Right renal cortex interstitium (tissue), 3 donors: ENCODE measurements around the gene STAC. TPM values are rescaled to one million over a fixed set of nuclear protein-coding genes. Genes with fewer than 3 reads are reported as not detected.

Experiments
- DNase-seq, 3 donors: peaks; one replicate each; pipeline ENCODE4 v3.0.0-alpha.2; 2013; ENCODE audit warnings: low read depth in 3 of 3, low spot score in 2 of 3
- polyA plus RNA-seq, 3 donors: library from polyadenylated mRNA; unstranded; fragments of 120-200 nt; gene quantifications; one replicate each; pipeline ENCODE4 v1.2.1, GENCODE V29; 2013; ENCODE audit not compliant: insufficient read length in 3 of 3

Gene STAC
- polyA plus RNA-seq, 3 donors, result 6.6 to 13.9 (median 11.6) TPM

DNA sequence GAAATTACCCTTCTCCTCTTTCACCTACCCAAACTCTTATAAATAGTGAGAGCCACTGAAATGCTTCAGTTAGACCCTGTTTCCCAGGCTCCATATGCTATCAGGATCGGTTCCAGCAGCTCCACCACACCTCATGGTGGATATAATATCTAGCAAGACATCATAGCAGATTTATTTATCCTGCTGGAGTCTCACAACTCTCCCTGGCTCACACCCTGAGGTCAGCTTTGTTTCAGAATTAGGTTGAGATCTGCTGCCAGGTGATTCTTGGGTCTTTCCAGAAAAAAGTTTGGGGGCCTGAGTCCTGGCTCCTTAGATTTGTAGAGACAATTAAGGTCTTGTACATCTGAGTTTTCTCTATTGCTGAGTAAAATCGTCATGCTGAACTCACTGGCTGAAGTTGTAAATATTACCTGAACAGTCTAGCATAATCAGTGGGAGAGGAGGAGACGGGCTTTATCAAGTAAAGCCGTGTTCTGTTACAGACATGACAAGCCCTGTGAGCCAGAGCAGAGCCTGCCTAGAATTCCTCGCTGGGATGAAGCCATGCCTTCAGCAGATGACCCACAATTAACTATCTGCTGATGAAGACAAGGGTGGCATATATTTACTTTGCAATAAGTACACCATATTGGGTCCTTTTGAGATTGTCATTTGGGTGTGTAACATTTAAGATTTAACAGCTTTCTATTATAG is 131.6 kb downstream of the STAC start:
- DNase-seq, result no peak

DNA sequence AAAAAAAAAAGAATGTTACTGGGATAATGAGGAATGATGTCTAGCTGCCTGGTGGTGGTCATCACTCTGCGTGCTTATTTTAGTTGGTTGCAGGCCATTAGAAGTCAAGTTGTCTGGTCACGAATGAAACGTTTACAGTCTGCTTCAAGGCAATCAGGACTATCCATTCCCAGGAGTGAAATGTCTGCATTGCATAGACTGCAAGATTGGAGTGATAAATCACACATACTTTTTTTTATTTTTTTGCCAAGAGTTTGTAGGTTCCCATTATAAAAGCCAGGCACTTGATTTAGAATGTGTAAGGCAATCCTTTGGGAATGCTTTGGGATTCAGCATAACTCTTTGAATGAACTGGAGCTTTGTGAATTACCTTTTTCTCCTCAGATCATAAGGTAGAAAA is 132.3 kb downstream of the STAC start:
- DNase-seq, result no peak

DNA sequence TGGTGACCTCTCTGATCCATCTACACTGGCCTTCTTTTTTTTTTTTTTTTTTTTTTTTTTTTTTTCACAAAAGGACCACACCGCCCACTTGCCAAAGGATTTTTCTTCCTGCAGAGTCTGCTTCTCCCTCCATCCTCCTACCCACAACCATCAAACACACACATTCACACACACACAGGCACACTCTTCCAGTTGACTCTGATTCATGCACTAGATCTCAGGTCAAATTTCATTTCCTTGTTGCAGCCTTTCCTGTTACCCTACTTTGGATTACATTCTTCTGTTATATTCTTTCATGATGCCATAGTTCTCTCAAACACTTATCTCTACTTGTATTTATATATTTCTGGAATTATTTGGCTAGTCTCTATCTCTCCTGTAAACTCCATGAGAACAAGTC is 133.9 kb downstream of the STAC start:
- DNase-seq, result no peak

DNA sequence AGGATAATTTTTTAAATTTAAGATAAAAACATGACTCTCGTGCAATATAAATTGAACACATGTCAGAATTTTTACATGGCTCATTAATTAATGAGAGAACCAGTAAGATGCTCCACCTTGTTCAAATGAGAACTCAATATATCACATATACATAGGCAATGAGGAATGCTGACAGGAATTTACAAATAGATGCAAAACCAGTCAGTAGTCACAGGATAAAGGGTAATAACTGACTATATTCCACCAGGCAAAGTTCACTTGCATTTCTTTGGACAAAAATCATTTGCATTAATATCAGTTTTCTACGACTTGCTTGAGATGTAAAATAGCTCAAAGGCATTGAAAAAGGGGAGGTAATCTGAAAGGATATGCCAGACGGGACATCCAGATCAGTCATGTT is 139.4 kb downstream of the STAC start:
- DNase-seq, result no peak

DNA sequence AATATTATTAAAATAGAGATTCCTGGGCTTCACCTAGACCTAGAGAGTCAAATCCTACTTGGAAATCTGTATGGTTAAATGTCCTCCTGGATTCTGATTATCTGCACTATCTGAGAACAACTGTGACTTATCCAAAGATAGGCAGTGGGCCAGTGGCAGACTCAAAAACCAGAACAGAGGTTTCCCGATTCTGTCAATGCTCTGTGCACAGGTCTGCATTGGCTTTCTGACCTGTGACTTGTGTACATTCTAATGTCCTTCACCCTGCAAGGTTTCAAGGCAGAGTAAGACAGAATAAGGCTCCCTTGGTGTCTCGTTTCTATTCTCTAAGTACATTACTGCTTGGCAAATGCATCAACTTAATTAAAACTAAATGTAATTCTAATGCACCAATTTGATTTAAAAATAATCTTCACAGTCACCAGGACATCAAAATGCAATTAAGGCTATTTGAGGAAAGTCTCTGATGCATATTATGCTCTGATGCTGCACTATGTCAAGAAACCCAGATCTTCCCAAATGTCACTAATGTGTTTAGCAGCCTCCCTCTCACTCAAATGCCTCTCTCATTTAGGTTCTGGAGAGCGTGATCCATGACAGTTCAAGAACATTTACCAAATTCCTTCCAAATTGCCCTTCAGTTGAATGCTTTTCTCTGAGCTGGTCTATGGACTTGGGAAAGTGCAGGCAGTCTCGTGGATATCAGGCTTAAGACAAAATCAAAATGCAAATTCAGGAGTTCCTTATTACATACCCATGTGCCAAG is 140.1 kb downstream of the STAC start:
- DNase-seq, result no peak

DNA sequence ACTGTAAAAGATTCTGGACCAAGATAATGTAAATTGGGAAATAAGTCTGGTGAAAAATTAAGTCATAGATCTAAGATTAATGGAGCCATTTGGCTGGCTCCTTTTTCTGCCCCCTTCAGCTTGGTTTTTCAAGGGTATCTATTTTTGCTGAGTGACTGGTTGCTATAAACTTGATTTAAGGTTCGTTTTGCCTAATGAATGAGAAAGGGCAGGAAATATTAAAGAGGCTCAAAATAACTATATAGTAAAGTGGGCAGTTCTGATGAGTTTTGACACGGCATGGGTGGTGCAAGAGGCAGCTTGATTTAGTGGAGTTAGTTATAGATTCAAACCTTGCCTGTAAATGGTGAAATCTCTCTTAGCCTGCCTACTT is 140.7 kb downstream of the STAC start:
- DNase-seq, result no peak

DNA sequence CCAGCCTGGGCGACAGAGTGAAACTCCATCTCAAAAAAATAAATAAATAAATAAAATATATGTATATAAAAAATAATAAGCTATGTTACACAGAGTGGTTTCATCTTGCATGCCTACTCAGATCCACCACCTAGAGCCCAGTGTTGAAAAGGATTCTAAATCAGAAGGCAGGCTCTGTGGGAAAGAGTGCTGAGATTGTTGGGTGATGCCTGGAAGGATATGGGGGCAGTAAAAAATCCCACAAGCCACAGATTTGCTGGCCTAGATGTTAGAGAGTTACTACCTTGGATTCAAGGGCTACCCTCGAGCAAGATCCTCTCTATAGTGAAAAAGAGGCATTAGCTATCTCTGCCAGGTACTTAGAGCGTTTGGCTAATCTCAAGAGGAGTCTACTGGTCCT is 144.3 kb downstream of the STAC start:
- DNase-seq, result no peak

DNA sequence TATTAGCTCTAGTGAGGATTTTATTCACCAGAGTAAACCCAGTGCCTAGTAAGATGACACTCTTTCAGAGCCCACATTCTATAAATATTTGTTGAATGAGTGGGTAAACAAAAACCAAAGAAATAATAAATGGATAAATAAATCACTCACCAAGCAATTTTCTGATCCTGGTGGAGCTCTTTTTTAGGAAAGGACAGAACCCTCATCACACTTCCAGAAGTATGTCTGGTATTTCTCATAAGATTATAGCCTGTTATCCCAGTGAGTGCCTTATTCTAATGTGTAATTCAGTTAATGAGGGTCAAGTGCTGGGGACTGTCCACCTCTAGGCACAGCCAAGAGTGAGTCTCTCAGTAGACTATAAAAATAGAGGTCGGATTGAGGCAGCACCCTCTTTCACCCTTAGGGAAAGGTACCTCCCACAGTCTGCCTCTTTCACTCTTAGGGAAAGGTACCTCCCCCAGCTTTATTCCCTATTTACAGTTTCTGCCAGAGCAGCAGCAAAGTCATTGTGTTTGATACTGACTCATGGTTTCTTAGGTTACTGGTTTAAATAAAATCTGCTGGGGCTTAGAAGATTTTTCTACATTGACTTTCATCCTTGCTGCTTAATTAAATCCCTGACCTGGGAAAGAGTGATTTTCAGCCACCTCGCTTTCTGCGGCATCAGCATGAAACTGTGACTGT is 145.0 kb downstream of the STAC start:
- no peak for DNase-seq

DNA sequence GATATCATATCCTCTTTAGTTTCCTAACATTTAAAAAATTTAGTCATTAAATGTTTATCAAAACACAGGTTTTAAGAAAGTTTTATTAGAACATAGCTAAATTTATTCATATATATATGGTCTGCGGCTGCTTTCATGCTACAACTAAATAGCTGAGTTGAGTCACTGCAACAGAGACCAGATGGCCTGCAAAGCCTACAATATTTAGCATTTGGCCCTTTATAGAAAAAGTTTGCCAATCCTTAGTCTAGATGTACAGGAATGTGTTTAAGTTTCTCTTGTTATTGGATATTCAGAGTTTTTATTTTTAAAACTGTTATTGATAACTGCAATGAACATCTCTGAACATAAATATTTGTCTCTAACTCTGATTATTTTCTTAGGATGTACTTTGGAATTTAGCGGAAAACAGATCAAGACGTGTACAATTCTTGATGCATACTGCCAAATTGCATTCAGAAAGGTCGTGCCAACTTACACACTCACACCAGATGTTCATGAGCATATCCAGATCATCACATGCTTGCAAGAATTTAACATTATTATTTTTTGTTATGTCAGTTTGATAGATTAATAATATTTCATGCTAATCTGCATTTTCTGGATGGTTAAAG is 157.9 kb downstream of the STAC start:
- no peak for DNase-seq

DNA sequence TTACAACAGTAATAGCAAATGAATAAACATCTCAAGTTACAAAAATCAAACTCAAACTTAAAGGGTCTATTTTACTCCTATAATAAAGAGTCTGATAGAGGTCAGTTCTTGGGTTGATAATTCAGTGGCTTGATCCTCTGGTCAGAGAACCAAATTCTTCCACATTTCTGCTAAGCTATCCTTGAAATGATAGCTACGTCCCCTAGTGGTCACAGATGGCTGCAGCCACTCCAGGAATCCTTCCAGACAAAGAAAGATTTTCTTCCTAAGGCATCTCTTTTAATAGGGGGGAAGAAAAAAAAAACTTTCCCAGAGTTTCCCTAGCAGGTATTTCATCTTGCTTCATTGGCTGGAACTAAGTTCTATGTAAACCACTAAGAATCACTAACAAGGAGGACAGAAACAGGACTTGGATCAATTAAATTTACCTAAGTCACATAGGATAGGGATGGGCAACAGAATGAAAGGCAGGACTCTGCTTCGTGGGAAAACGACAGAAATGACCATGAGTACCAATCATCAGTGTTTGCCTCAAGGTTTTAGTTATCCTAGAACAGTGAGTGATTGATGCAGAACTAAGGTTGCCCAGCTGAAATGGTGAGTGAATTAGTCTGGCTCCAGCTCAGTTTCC is 160.7 kb downstream of the STAC start:
- DNase-seq, result peak in 1 of 3 donors; percentile 25

DNA sequence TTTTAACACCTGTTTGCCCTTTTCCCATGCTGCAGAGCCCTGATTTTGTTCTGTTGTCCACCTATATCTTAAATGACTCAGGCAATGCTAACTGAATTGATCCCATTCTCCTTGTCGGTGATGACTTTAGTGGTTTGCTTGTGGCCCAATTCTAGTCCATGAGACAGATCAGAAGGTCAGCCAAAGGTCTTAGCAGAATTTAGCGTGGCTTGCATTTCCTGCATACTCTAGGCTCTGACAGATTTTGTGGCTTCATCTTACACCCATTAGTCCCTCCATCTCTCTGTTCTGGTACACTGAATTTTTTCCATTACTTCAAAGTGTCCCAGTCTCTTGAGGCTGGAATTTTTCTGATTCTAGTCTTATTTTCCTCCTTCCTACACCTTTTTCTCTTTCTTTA is 161.9 kb downstream of the STAC start:
- no peak for DNase-seq

DNA sequence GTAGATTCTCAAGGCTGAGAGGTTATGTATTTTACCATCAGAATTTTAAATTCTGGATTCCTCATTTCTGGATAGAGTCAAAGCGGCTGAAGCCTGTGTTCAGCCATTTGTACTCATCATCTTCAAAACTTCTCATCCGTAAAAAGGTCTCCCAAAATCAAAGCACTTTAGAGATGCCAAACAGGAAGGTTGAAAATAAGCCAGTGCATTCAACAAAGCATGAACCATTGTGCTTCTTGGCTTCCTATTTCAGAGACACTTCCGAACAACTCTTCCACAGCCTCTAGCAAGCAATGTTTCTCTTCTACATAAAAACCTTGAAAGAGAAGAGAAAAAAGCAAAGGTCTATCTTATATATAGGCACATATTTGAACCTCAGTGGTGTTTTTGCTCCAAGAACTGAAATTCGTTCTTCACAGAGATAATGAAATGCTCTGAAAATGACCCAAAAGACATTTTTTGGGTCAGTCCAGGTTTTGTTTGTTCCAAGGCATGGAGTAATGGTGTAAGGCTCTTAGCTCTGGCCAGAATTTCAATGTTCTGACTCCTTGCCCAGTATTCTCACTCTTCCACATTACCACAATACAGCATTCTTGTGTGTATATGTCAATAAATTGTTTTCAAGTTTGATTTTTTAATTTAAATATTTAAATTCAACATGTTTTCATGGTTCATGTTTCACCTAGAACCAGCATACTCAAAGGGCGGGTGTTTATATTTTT is 163.1 kb downstream of the STAC start:
- no peak for DNase-seq

DNA sequence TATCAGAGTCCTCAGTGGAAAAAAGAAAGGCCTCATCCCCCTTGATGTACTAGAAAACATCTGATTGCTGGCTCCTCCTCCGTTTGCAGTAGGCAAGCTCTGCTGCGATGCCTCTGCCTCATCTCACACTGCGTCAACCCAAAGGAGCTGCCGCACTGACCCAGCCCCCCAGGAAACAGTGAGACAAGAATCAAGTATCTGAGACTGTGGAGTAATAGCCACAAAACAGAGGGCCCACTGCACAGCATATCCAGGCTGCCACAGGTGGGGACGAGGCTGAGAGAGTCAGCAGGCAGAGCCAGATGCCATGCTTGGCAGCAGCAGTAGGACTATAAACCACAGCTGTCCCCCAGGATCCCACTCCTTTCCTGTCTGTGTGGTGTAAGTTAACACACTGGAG is 165.9 kb downstream of the STAC start:
- no peak for DNase-seq

DNA sequence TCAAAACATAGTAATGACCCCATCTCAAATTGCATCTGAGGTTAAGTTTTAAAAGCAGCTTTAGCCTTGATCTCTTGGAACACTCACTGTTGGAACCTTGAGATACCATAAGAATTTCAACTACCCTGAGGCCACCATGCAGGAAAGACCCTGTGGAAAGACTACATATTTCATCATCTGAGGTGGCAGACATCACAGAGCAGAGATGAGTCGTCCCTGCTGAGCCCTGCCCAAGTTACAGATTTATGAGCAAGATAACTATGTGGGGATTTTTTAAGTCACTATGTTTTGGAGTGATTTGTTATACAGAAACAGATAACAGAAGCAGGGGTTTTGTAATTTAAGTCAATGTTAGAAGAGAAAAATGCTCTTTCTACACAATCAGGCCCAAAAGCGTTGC is 168.4 kb downstream of the STAC start:
- no peak for DNase-seq

DNA sequence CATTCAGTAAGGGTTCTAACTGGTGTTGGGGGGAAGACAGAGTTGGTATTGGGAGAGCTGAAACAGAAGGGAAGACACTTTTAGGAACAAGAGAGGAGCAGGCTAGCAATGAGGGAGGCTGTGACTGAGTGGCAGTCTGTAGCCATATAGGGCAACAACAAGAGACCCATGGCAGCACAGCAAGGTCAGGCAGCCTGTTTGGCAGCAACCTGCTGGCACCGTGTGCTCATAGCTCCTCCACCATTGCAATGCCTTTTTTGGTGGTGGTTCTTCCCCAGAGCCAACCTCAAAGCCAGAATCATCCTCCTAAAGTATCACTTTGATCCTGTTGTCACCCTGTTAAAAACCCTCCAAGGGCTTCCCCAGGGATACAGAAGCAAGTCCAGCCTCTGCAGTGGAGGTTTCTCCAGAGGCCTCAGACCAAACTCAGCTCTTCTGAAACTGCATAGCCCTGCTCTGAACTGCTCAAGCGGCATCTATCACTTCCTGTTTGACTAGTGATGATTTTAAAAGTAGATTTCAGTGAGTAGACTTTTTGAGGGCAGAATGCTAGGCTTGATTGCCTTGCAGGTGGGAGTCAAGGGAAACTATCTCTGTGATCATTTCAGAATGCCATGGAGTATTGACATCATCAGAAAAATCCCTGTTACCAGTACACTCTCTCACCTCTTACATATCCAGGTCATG is 176.9 kb downstream of the STAC start:
- no peak for DNase-seq

DNA sequence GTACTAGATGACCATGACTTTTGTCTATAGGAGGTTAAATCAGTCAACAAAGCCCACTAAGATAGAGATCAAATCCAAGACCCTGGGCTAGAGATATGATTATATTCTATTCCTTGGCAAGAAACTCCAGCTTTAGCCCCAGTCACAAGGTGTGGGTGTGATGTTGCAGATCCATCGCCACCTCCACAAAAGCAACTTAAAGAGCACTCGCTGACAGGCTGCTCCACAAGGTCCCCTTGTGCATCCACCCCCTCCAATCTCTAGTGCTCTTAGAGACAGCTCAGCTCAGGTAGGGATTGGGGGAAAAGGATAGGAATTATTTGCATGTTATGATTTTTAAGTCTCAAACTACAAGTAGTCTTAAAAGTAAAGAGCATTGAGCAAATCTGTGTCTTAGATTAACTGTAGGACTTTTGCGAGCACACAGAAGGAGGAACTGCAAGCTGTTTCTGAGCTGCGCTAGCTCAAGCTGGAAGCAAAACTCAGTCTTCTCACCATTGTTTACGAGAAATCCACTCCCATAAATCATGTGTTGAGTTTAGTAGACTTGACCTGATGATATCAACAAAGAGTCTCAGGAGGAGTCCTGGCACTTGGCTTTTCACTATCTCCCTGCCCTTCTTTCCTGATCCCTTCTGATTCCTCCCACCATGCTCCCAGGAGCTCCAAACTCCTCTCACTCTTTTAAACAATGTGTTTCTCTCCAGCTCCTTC is 177.6 kb downstream of the STAC start:
- DNase-seq, result no peak

DNA sequence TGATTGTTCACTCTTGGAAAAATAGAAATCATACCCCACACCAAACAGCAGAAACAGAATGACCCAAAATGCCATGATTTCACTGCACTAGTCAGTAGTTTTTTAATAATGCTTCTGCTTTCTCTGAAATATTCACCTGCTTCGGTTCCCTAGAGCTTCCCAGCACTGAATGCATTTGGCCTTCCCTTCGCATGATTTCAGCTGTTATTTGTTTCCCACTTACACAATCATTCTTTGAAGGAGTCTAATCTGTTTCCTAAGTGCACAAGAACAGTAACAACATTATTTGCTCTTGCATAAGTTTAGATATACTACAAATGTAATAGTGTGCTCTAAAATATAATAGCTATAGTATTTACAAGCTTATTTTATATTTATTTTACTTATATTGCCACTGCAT is 178.7 kb downstream of the STAC start:
- no peak for DNase-seq

DNA sequence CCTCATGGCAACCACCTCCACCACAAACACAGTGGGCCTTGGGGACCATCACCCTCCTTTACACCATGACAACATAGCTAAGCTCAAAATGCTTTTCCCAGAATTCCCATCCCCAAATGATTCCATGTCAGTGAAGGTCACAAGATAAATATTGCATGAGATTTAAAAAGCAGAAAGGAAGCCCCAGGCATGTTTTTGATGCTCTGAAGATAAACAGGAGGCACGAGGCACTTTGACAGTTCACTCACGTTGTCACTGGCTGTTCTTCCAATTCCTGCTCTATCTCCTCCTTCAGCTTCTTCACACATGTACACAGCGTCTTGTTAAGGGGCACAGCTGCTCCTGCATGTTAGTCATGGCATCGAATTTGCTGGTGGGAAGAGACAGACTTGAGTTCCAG is 180.4 kb downstream of the STAC start:
- DNase-seq, result no peak

DNA sequence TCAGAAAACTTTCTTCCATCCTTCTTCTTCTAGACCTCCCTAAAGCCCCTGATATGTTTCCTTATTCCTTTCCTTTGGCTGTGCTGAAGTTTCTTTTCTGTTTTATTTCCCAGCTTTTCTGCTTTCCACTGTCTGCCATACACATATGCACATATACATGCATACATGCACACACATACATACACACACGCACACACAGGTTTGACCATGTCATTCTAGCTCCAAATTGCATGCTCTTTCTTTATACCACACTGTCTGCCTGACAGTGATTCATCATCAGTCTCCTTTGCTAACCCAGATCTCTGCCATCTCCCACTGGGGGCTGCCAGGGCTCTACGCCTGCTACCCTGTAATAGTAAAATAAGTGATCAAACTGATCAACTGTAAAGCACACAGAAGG is 181.3 kb downstream of the STAC start:
- DNase-seq, result no peak
